Heart right ventricle (tissue), 16 donors: ENCODE measurements around the gene CFAP52. TPM values are rescaled to one million over a fixed set of nuclear protein-coding genes. Genes with fewer than 3 reads are reported as not detected.
"Not testable (repeated sequence)": the region's sequence is repeated elsewhere in the genome, so short reads cannot be mapped to it uniquely, and the experiment has no call there.

ENCODE experiments used
- ATAC-seq, 8 donors: fragments of 200-7000 bp; cut with Tn5 transposase; one replicate each; pipeline ENCODE4 v1.9.1; 2020; ENCODE audit warnings: mild to moderate bottlenecking in 8 of 8, moderate library complexity in 8 of 8, moderate number of reproducible peaks in 1 of 8
- DNase-seq, 2 donors: peaks; one replicate each; pipeline ENCODE4 v3.0.0-alpha.2; 2020
- H3K27ac ChIP-seq, 10 donors: fragments of 200-600 bp; sonication (generic) in 2 of 10; one replicate each; pipeline versions ENCODE4 v1.5.0 to v1.8.0; 2020 to 2022; ENCODE audit warnings: mild to moderate bottlenecking in 3 of 10
- H3K27me3 ChIP-seq, 7 donors: fragments of 200-600 bp; one replicate each; pipeline ENCODE4 v1.8.0; 2021 to 2022; ENCODE audit warnings: mild to moderate bottlenecking in 2 of 7
- H3K36me3 ChIP-seq, 9 donors: fragments of 200-600 bp; sonication (generic) in 1 of 9; one replicate each; pipeline versions ENCODE4 v1.5.0 to v1.8.0; 2020 to 2022; ENCODE audit warnings: mild to moderate bottlenecking in 2 of 9
- H3K4me1 ChIP-seq, 9 donors: fragments of 200-600 bp; sonication (generic) in 1 of 9; one replicate each; pipeline versions ENCODE4 v1.5.0 to v1.8.0; 2020 to 2022; ENCODE audit warnings: mild to moderate bottlenecking in 4 of 9
- H3K4me3 ChIP-seq, 10 donors: fragments of 200-600 bp; sonication (generic) in 2 of 10; one replicate each; pipeline versions ENCODE4 v1.5.0 to v1.8.0; 2020 to 2022; ENCODE audit warnings: mild to moderate bottlenecking in 7 of 10, moderate library complexity in 2 of 10
- H3K9me3 ChIP-seq, 11 donors: fragments of 200-600 bp in 10 of 11; sonication (generic) in 2 of 11; one replicate each; pipeline versions ENCODE4 v1.5.0 to v1.8.0; 2013 to 2022; ENCODE audit warnings: mild to moderate bottlenecking in 2 of 11, control low read depth in 1 of 11, moderate library complexity in 1 of 11
- WGBS, 2 donors: extraction: QIAGEN DNeasy Blood & Tissue Kit; methylation state at CpG; one replicate each; pipeline ENCODE4 v1.1.7; 2013; ENCODE audit warnings: inconsistent platforms in 1 of 2; 5-methylcytosine and 5-hydroxymethylcytosine counted together
- intact Hi-C, 10 donors: fragments of 100-400 bp; cut with DNase I; formaldehyde crosslinking; loops; one replicate each; pipeline versions ENCODE4 v1.11.1 to v1.14.2; 2022
- polyA plus RNA-seq, 2 donors: library from polyadenylated mRNA; stranded (reverse); fragments of 200-250 nt; gene quantifications; one replicate each; pipeline ENCODE4 v1.2.3, GENCODE V29; 2013
- total RNA-seq, 10 donors: library from RNA; stranded (reverse); fragmentation: NEBNext Ultra II Directional in 3 of 10; extraction: Animal tissue kit (Norgen Biotek cat#: 25700) in 3 of 10; gene quantifications; one replicate each; pipeline versions ENCODE4 v1.2.1 to v1.2.4, GENCODE V29; 2021 to 2023
- TF ChIP-seq, protein P1 (sequence below), 9 donors: fragments of 200-600 bp; sonication (generic) in 2 of 9; IDR thresholded peaks; one replicate each; pipeline versions ENCODE4 v1.5.0 to v1.8.0; 2021 to 2022; ENCODE audit warnings: antibody characterized with exemption in 9 of 9, mild to moderate bottlenecking in 5 of 9, moderate library complexity in 1 of 9
- donor health status: Arrhythmogenic right ventricular cardiomyopathy.
- donor health status: ischemic (EF 13 %, LVEDD 7.1; RV severe dilation, severe dysfunction).
- donor health status: healthy with polysubstance abuse.
- donor health status: DM: no; HTN: yes; CAD: no.
- donor health status: DM: no; HTN: no; CAD: no.
- donor health status: ischemic (EF 25% LVEDD 6.9; RV normal size, moderate dysfunction).
- donor health status: ischemic (EF 25% LVEDD 5.7; RV mildly dilated, moderate dysfunction).
- donor health status: healthy.
- donor health status: DM: yes; HTN: yes; CAD: no.
- donor health status: Ischemic cardiomyopathy.
- donor health status: ischemic (EF 35%, LVEDD 5.7; RV mildly dilated, moderate dysfunction).
- donor health status: nonischemic (EF 11% LVEDD 7.7; RV severe dilation, severe dysfunction).
- donor health status: DM: yes; HTN: yes; CAD: no.
- donor health status: PGD.
- donor health status: ischemic (EF 29% LVEDD 5.4; RV normal size, mild dysfunction).
- donor health status: nonischemic (EF 23%, LVEDD 6.1; RV moderate dilation, normal function).

The CFAP52 gene
- total and polyA plus RNA-seq, 12 donors = 0.23 TPM; not detected in 11

DNA sequence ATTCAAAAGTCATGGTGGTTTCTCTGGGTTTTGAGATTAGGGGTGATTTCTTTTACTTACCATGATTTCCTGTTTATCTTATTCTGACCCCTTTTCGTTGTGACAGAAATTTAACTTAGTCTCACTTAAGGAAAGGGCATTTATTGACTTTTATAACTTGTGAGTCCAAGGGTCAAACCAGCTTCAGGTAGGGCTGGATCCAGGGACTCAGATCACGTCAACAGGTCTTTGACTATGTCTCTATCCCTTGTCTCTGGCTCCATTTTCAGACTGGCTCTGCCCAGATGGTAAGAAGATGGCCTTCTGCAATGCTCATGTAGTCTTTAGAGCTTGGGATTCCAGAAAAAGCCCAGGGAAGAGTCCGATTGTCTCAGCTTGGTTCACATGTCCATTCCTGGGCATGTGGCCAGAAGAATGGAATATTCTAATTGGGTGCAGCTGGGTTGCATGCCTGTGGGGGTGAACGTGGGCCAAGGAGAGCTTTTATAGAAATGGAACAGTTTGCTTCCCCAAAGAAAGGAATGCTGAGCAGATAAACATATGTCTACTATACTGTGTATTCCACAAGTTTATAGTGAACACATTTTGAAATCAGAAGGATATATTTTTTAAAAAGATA, 82.3 kb downstream of the CFAP52 start:
- Histone ChIP-seq H3K27me3 (peaks cover 0 to 18% (median under 1%) of the 10 kb centered on the region in 7 donors), H3K4me3 (no peak overlapping the region), H3K9me3 (peaks cover 0 to 2% (median 0%) of the 10 kb centered on the region in 11 donors), H3K4me1 (no peaks in the 10 kb centered on the region), H3K27ac (no peak overlapping the region), H3K36me3 (no peaks in the 10 kb centered on the region)
- 47 to 52% methylated on average over 4 of the region's 4 CpGs for WGBS, 2 donors
- intact Hi-C loops = no loop called here
- TF ChIP-seq, protein P1, sequence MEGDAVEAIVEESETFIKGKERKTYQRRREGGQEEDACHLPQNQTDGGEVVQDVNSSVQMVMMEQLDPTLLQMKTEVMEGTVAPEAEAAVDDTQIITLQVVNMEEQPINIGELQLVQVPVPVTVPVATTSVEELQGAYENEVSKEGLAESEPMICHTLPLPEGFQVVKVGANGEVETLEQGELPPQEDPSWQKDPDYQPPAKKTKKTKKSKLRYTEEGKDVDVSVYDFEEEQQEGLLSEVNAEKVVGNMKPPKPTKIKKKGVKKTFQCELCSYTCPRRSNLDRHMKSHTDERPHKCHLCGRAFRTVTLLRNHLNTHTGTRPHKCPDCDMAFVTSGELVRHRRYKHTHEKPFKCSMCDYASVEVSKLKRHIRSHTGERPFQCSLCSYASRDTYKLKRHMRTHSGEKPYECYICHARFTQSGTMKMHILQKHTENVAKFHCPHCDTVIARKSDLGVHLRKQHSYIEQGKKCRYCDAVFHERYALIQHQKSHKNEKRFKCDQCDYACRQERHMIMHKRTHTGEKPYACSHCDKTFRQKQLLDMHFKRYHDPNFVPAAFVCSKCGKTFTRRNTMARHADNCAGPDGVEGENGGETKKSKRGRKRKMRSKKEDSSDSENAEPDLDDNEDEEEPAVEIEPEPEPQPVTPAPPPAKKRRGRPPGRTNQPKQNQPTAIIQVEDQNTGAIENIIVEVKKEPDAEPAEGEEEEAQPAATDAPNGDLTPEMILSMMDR (IDR thresholded peaks at IDR 0.05) = no peak
- no peak for ATAC-seq
- DNase-seq = no peak

DNA sequence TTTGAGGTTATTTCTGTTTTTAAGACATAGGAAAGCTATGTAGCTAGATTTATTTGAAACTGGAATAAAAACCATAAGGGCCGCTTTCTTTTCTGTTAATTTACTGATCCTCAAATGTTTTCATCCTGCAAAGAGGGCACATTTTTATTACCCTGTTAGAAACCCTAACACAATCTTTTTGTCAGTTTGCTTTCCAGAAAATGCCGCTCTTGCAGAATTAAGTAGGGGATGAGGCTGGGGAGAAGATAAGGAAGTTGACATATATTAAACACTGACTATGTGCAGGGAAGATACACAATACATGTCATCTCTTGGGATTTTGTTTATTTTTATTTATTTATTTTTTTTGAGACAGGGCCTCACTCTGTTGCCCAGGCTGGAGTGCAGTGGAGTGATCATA, 84.6 kb downstream of the CFAP52 start:
- peaks cover 0 to 10% (median 0%) of the 10 kb centered on the region in 11 donors for H3K9me3 ChIP-seq
- H3K27ac ChIP-seq = no peak overlapping the region
- peaks cover 0 to 9% (median 0%) of the 10 kb centered on the region in 7 donors for H3K27me3 ChIP-seq
- TF ChIP-seq, protein P1 (IDR thresholded peaks at IDR 0.05) = no peak
- intact Hi-C loops = no loop called here
- DNase-seq (no peak), ATAC-seq (no peak)
- H3K4me1 ChIP-seq = no peaks in the 10 kb centered on the region
- H3K36me3 ChIP-seq = no peaks in the 10 kb centered on the region
- WGBS, 2 donors = 91 to 94% methylated on average over 2 of the region's 2 CpGs
- no peak overlapping the region for H3K4me3 ChIP-seq

DNA sequence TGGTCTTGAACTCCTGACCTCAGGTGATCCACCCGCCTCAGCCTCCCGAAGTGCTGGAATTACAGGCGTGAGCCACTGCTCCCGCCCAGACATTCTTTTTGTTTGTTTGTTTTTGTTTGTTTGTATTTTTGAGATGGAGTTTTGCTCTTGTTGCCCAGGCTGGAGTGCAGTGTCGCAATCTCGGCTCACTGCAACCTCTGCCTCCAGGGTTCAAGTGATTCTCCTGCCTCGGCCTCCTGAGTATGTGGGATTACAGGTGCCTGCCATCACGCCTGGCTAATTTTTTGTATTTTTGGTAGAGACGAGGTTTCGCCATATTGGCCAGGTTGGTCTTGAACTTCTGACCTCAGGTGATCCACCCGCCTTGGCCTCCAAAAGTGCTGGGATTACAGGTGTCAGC, 87.1 kb downstream of the CFAP52 start:
- H3K27me3 ChIP-seq = peaks cover 0 to 18% (median 1%) of the 10 kb centered on the region in 7 donors
- intact Hi-C loops, H3K4me1 ChIP-seq, H3K4me3 ChIP-seq, ATAC-seq, H3K36me3 ChIP-seq, DNase-seq, H3K27ac ChIP-seq: not testable (repeated sequence)
- WGBS, 2 donors = 95 to 96% methylated on average over 11 of the region's 11 CpGs
- peaks cover 0 to 10% (median 0%) of the 10 kb centered on the region in 11 donors for H3K9me3 ChIP-seq

DNA sequence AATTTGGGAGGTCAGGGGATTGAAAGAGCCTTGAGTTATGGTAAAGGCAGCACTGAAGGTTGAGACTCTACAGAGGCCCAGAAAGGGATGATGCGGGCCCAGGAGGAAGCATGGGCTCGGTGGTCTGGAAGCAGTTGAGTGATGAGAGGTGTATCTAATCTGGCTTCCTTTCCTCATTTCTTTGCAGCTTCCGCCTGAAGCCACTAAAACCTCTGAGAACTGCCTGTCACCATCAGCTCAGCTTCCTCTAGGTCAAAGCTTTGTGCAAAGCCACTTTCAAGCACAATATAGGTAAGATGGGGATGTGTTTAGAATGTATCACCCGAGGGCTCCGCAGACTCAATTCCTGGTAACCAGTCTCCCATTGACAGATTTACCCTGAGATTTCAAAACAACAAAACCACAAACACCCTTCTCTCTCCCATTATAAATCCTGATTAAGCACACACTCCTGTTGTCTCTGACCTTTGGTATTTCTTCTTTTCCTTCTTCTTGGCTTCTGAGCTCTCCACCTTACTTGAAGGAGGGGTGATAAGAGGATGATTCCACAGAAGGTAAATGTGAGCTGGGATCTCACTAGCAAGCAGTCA, 90.1 kb downstream of the CFAP52 start:
- ATAC-seq (no peak), DNase-seq (no peak)
- no peak overlapping the region for H3K4me3 ChIP-seq
- no peak overlapping the region for H3K27ac ChIP-seq
- intact Hi-C loops = no loop called here
- no peaks in the 10 kb centered on the region for H3K4me1 ChIP-seq
- H3K9me3 ChIP-seq = peaks cover 0 to 10% (median 0%) of the 10 kb centered on the region in 11 donors
- H3K36me3 ChIP-seq = no peaks in the 10 kb centered on the region
- WGBS, 2 donors = 49 to 50% methylated on average over 5 of the region's 5 CpGs
- peaks cover 0 to 28% (median 13%) of the 10 kb centered on the region in 7 donors for H3K27me3 ChIP-seq
- TF ChIP-seq, protein P1 (IDR thresholded peaks at IDR 0.05) = no peak

DNA sequence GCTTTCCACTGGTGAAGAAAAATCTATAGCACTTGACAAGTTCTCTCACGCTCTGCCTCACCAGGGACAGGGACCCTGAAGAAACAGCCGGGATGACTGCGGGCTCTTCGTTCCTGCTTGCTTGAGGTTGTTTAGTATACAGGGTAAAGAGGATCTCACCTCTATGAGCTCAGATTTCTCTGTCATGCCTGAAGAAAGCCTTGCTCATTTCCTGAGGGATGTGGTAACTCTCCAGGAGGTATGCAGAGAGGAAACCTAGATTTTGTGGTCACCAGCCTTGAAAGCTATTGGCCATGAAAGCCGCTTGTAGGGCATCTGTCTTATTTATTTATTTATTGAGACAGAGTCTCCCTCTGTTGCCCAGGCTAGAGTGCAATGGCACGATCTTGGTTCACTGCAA, 92.1 kb downstream of the CFAP52 start:
- H3K27me3 ChIP-seq = peaks cover 0 to 28% (median 13%) of the 10 kb centered on the region in 7 donors
- no peaks in the 10 kb centered on the region for H3K4me1 ChIP-seq
- peaks cover 0 to 10% (median 0%) of the 10 kb centered on the region in 11 donors for H3K9me3 ChIP-seq
- TF ChIP-seq, protein P1 (IDR thresholded peaks at IDR 0.05) = no peak
- H3K36me3 ChIP-seq = no peaks in the 10 kb centered on the region
- intact Hi-C loops = no loop called here
- H3K27ac ChIP-seq = no peak overlapping the region
- ATAC-seq (no peak), DNase-seq (no peak)
- 78 to 82% methylated on average over 6 of the region's 6 CpGs for WGBS, 2 donors
- no peak overlapping the region for H3K4me3 ChIP-seq
